Prostate gland (tissue), 2 donors: Measurements from ENCODE around the gene SMOC1. TPM values are rescaled to one million over a fixed set of nuclear protein-coding genes. Genes with fewer than 3 reads are reported as not detected.

ENCODE experiments used
- DNase-seq: peaks from one replicate; pipeline ENCODE4 v3.0.0-alpha.2; 2019; ENCODE audit warnings: low spot score
- H3K27ac ChIP-seq, 2 donors: fragments of 200-600 bp; sonication (generic); 2 replicates each; pipeline ENCODE4 v1.5.1; 2017 to 2019
- H3K27me3 ChIP-seq: fragments of 200-600 bp; sonication (generic); replicated peaks from 2 replicates; pipeline ENCODE4 v1.5.1; 2019; ENCODE audit not compliant: insufficient read depth
- H3K36me3 ChIP-seq, 2 donors: fragments of 200-600 bp; sonication (generic); 1 replicate in 1 of 2; 2 replicates in 1 of 2; pipeline versions ENCODE4 v1.5.1 to v1.8.1; 2017 to 2019
- H3K4me1 ChIP-seq: fragments of 200-600 bp; sonication (generic); replicated peaks from 2 replicates; pipeline ENCODE4 v1.5.1; 2019
- H3K4me3 ChIP-seq, 2 donors: fragments of 200-600 bp; sonication (generic); 2 replicates each; pipeline ENCODE4 v1.5.1; 2017 to 2019
- H3K9me3 ChIP-seq: fragments of 200-600 bp; sonication (generic); 2 replicates; pipeline ENCODE4 v1.5.1; 2017
- POLR2A ChIP-seq: fragments of 450-650 bp; IDR thresholded peaks from one replicate; pipeline ENCODE4 v1.6.1; 2016; ENCODE audit warnings: antibody characterized with exemption, mild to moderate bottlenecking
- POLR2AphosphoS5 ChIP-seq: sonication (generic); formaldehyde crosslinking; IDR thresholded peaks from one replicate; pipeline ENCODE4 v1.6.1; 2017; ENCODE audit warnings: antibody characterized with exemption
- WGBS: methylation state at CpG from one replicate; pipeline ENCODE4 v1.1.5; 2018; 5-methylcytosine and 5-hydroxymethylcytosine counted together
- intact Hi-C: fragments of 100-400 bp; cut with DNase I; formaldehyde crosslinking; loops from one replicate; pipeline ENCODE4 v1.14.2; 2022
- total RNA-seq, 2 donors: library from RNA; depleted of rRNA; stranded (reverse); fragments of >200 nt; gene quantifications; one replicate each; pipeline ENCODE4 v1.1.0, GENCODE V29; 2016
- TF ChIP-seq, protein P1 (sequence below), 4 experiments: fragments of 200-600 bp in 2 of 4; fragments of 450-650 bp in 2 of 4; sonication (generic) in 2 of 4; IDR thresholded peaks; 1 replicate in 3 of 4; 2 replicates in 1 of 4; pipeline ENCODE4 v1.5.1; 2016 to 2019; ENCODE audit warnings: antibody characterized with exemption in 4 of 4, mild to moderate bottlenecking in 2 of 4, moderate library complexity in 2 of 4

SMOC1 gene
- total RNA-seq, 2 donors from 2014 or later, result 3.7 to 187 TPM

DNA sequence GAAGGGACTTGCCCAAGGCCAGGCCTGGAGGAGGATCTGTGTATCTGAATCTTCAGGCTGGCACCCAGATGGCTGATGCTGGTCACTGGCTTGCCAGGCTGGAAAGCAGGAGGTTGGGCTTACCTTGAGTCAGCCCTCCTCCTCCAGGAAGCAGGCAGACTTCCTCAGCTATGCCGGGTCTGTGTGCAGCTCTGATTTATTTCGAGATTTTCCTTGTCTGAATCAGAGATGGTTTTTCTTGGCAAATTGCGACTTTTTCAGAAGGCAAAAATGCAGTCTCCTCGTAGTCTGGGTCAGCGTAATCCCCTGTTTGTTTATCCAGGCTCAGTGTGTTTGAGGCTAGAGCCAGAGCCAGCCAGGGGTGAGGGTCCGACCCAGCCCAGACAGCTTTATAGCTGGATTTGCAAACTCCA, 48.9 kb downstream of the SMOC1 start:
- H3K4me3 ChIP-seq, result no peak overlapping the region
- no peaks in the 10 kb centered on the region for H3K36me3 ChIP-seq
- H3K27ac ChIP-seq, result peak overlapping the region in 1 of 2 donors; percentile 4
- no peaks in the 10 kb centered on the region for H3K4me1 ChIP-seq
- TF ChIP-seq POLR2AphosphoS5 (no peak), POLR2A (no peak)
- TF ChIP-seq, protein P1, sequence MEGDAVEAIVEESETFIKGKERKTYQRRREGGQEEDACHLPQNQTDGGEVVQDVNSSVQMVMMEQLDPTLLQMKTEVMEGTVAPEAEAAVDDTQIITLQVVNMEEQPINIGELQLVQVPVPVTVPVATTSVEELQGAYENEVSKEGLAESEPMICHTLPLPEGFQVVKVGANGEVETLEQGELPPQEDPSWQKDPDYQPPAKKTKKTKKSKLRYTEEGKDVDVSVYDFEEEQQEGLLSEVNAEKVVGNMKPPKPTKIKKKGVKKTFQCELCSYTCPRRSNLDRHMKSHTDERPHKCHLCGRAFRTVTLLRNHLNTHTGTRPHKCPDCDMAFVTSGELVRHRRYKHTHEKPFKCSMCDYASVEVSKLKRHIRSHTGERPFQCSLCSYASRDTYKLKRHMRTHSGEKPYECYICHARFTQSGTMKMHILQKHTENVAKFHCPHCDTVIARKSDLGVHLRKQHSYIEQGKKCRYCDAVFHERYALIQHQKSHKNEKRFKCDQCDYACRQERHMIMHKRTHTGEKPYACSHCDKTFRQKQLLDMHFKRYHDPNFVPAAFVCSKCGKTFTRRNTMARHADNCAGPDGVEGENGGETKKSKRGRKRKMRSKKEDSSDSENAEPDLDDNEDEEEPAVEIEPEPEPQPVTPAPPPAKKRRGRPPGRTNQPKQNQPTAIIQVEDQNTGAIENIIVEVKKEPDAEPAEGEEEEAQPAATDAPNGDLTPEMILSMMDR (IDR thresholded peaks at IDR 0.05), result no peak
- WGBS, result 32% methylated on average over 6 of the region's 6 CpGs
- no peak for DNase-seq
- H3K9me3 ChIP-seq, result no peaks in the 10 kb centered on the region
- H3K27me3 ChIP-seq, result peaks cover 1% of the 10 kb centered on the region
- intact Hi-C loops, result loop anchor here (5.0 kb wide), 1 partner anchor 79 kb away; no protein-coding TSS in a partner anchor

DNA sequence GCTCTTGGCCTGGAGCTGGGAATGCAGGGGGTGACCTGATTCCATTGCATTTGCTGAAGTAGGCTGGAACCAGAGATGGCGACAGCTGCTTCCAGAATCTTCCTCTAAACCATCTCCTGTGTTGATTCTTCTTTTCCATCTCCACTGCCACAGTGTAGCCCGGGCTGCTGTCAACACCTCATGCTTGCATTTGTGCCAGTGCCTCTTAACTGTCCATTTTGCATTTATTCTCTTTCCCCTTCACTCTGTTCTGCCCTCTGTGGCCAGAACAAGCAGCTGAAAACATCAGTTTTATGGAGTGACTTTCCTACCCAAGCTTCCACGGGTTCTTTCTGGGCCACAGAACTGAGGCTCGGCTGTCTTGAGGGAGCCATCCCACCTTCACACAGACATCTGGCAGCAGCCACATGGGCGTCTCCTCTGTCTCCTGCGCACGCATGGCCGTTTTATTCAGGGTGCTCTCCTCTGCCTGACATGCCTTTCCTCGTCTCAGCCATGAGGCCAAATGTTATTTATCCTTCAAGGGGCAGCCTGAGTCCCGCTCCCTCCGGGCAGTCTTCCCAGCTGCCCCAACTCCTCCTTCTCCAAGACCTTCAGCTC, 51.7 kb downstream of the SMOC1 start:
- no peaks in the 10 kb centered on the region for H3K4me1 ChIP-seq
- H3K4me3 ChIP-seq, result no peak overlapping the region
- peaks cover 1% of the 10 kb centered on the region for H3K27me3 ChIP-seq
- H3K36me3 ChIP-seq, result no peaks in the 10 kb centered on the region
- H3K27ac ChIP-seq, result peak overlapping the region in 1 of 2 donors; percentile 27
- no peaks in the 10 kb centered on the region for H3K9me3 ChIP-seq
- no peak for DNase-seq
- intact Hi-C loops, result no loop called here
- WGBS, result 79% methylated on average over 11 of the region's 11 CpGs
- TF ChIP-seq, protein P1 (IDR thresholded peaks at IDR 0.05), result no peak
- TF ChIP-seq POLR2A (no peak), POLR2AphosphoS5 (no peak)

DNA sequence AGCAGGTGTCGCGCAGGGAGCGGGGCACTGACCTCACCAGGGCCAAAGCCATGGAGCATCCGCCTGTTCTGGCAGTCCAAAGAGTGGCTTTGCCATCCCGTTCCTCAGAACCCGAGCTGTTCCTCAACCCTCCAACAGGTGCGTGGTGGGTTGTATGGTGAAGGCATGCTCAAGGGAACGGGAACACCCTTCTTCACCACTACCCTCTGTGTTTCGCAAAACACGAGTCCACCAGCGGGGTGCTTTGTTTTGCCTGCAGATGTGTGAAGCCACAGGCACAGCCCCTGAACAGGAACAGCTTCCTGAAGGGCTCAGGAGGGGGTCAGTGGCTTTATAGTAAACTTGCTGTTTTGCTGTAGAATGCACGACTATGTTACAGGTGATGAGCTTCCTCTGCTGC, 52.7 kb downstream of the SMOC1 start:
- Histone ChIP-seq H3K27ac (no peak overlapping the region), H3K27me3 (peaks cover 1% of the 10 kb centered on the region), H3K9me3 (no peaks in the 10 kb centered on the region), H3K36me3 (no peaks in the 10 kb centered on the region), H3K4me3 (no peak overlapping the region), H3K4me1 (no peaks in the 10 kb centered on the region)
- no peak for DNase-seq
- 82% methylated on average over 12 of the region's 12 CpGs for WGBS
- TF ChIP-seq POLR2A (no peak), POLR2AphosphoS5 (no peak)
- TF ChIP-seq, protein P1 (IDR thresholded peaks at IDR 0.05), result no peak
- intact Hi-C loops, result no loop called here

DNA sequence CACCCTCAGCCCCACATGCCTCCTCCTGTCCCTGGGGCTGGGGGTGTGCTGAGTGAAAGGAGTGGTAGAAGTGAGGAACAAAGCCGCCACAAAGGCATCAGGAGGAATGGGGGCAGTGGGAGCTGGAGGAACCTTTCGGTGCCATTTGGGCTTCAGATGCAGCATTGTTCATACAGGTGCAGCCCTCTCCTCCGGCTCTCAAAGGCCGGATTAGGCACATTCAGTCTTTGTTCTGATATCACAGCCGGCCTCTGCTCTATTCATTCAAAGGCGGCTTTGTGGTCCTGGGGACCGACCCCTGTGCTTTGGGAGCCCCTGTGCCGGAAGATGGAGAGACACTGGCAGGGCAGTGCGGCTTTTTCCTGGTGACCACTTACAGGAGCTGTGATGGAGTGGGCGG, 53.2 kb downstream of the SMOC1 start:
- intact Hi-C loops, result no loop called here
- Histone ChIP-seq H3K4me3 (no peak overlapping the region), H3K27me3 (peaks cover 1% of the 10 kb centered on the region), H3K36me3 (no peaks in the 10 kb centered on the region), H3K9me3 (no peaks in the 10 kb centered on the region), H3K4me1 (no peaks in the 10 kb centered on the region), H3K27ac (no peak overlapping the region)
- no peak for TF ChIP-seq POLR2A
- TF ChIP-seq POLR2AphosphoS5, result no peak
- TF ChIP-seq, protein P1 (IDR thresholded peaks at IDR 0.05), result no peak
- no peak for DNase-seq
- WGBS, result 81% methylated on average over 10 of the region's 10 CpGs

DNA sequence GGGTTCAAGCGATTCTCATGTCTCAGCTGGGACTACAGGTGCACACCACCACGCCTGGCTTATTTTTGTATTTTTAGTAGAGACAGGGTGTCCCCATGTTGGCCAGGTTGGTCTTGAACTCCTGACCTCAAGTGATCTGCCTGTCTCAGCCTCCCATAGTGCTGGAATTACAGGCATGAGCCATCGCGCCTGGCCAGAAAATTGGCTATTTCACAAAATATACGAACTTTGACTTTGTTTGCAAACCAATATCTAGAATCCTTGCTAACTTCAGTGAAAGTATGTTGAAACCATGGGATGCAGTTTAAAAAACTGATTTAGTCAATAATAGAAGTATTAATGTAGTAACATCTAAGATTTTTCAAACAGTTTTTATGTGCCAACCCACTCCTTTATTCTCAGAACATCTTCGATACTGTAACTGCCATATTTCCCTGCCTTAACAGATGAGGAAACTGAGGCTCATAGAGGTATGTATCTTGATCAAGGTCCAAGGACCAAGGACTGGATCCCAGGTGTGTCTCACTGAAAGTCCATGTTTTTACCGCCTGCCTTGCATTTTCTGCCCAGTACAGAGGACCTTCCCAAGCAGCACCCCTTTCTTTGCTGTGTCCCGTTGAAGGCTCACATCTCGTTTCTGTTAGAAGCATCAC, 54.5 kb downstream of the SMOC1 start:
- DNase-seq, result no peak
- Histone ChIP-seq H3K9me3 (no peaks in the 10 kb centered on the region), H3K27me3 (peaks cover 1% of the 10 kb centered on the region), H3K36me3 (no peaks in the 10 kb centered on the region), H3K4me1 (no peaks in the 10 kb centered on the region), H3K4me3 (no peak overlapping the region), H3K27ac (no peak overlapping the region)
- intact Hi-C loops, result no loop called here
- WGBS, result 86% methylated on average over 9 of the region's 9 CpGs
- TF ChIP-seq POLR2A, result no peak
